SK-N-SH (cell line): ENCODE results near the gene TP53TG5. TPM values are rescaled to one million over a fixed set of nuclear protein-coding genes. Genes with fewer than 3 reads are reported as not detected.

ENCODE experiments used
- CTCF ChIA-PET: fragments of 300-600, 350-600 bp; formaldehyde crosslinking; extraction: SDS; loops from one replicate; lab custom pipeline; 2021; lab: Yijun Ruan, JAX
- POLR2A ChIA-PET: fragments of 350-600 bp; sonication (Branson Sonifier 250); formaldehyde crosslinking; extraction: SDS; loops from one replicate; lab custom pipeline; 2020; ENCODE audit warnings: antibody characterized with exemption, inconsistent platforms; lab: Yijun Ruan, JAX
- DNase-seq: peaks from one replicate; pipeline ENCODE4 v3.0.0; 2012
- H2AFZ ChIP-seq: fragments of 200-600 bp; sonication (generic); 2 replicates; pipeline ENCODE4 v1.8.1; 2016; ENCODE audit warnings: antibody characterized with exemption, mild to moderate bottlenecking, low read depth
- H3F3A ChIP-seq: fragments of 200-600 bp; sonication (generic); replicated peaks from 2 replicates; pipeline ENCODE3; 2016; ENCODE audit warnings: antibody characterized with exemption, mild to moderate bottlenecking; ENCODE audit not compliant: insufficient read depth
- H3K27ac ChIP-seq, 2 experiments: fragments of 200-500 bp in 1 of 2; fragments of 200-600 bp in 1 of 2; sonication (Bioruptor generic) in 1 of 2; sonication (generic), shearing (Covaris generic) in 1 of 2; 2 replicates each; pipeline versions ENCODE4 v1.5.1 to v1.6.1; 2014 to 2016; ENCODE audit warnings: low read depth in 2 of 2, inconsistent platforms in 1 of 2, low read length in 1 of 2, mild to moderate bottlenecking in 1 of 2, mixed read lengths in 1 of 2
- H3K27me3 ChIP-seq: fragments of 200-600 bp; sonication (generic), shearing (Covaris generic); 2 replicates; pipeline ENCODE4 v1.6.1; 2016; ENCODE audit warnings: mixed run types; ENCODE audit not compliant: insufficient read depth
- H3K36me3 ChIP-seq, 2 experiments: fragments of 200-500 bp in 1 of 2; fragments of 200-600 bp in 1 of 2; sonication (Bioruptor generic) in 1 of 2; sonication (generic) in 1 of 2; replicated peaks in 1 of 2; 2 replicates each; pipeline versions ENCODE3 to v1.5.1; 2014 to 2016; ENCODE audit warnings: low read length in 1 of 2, mild to moderate bottlenecking in 1 of 2; ENCODE audit not compliant: insufficient read depth in 2 of 2, control insufficient read depth in 1 of 2
- H3K4me1 ChIP-seq, 2 experiments: fragments of 200-500 bp in 1 of 2; fragments of 200-600 bp in 1 of 2; sonication (Bioruptor generic) in 1 of 2; sonication (generic), shearing (Covaris generic) in 1 of 2; 2 replicates each; pipeline versions ENCODE4 v1.5.1 to v1.6.1; 2014 to 2016; ENCODE audit warnings: low read depth in 1 of 2, low read length in 1 of 2, mixed run types in 1 of 2; ENCODE audit not compliant: insufficient read depth in 2 of 2, control insufficient read depth in 1 of 2
- H3K4me2 ChIP-seq: fragments of 200-600 bp; sonication (generic), shearing (Covaris generic); 2 replicates; pipeline ENCODE4 v1.6.1; 2017; ENCODE audit warnings: mixed run types
- H3K4me3 ChIP-seq, 2 experiments: fragments of 200-500 bp in 1 of 2; fragments of 200-600 bp in 1 of 2; sonication (Bioruptor generic) in 1 of 2; sonication (generic), shearing (Covaris generic) in 1 of 2; 2 replicates each; pipeline versions ENCODE4 v1.5.1 to v1.8.1; 2014 to 2016; ENCODE audit warnings: low read depth in 2 of 2, inconsistent platforms in 1 of 2, low read length in 1 of 2, mild to moderate bottlenecking in 1 of 2, mixed read lengths in 1 of 2, moderate library complexity in 1 of 2
- H3K79me2 ChIP-seq: fragments of 200-600 bp; sonication (generic); 2 replicates; pipeline ENCODE4 v1.8.1; 2017; ENCODE audit warnings: mild to moderate bottlenecking; ENCODE audit not compliant: insufficient read depth
- H3K9ac ChIP-seq: fragments of 200-600 bp; sonication (generic); 2 replicates; pipeline ENCODE4 v1.6.1; 2017; ENCODE audit warnings: mixed run types
- H3K9me2 ChIP-seq: fragments of 200-600 bp; sonication (generic); 2 replicates; pipeline ENCODE4 v1.6.1; 2017; ENCODE audit warnings: mixed run types
- H3K9me3 ChIP-seq: fragments of 200-600 bp; sonication (generic); 2 replicates; pipeline ENCODE4 v1.6.1; 2017; ENCODE audit warnings: mixed run types, mild to moderate bottlenecking, moderate library complexity
- H4K20me1 ChIP-seq: fragments of 200-600 bp; sonication (generic); 2 replicates; pipeline ENCODE4 v1.6.1; 2017; ENCODE audit warnings: mild to moderate bottlenecking, mixed run types; ENCODE audit not compliant: insufficient read depth
- ELF1 ChIP-seq: IDR thresholded peaks from 2 replicates; pipeline ENCODE4 v1.4.0; 2012
- EP300 ChIP-seq, 2 experiments: IDR thresholded peaks; 2 replicates each; pipeline versions ENCODE4 v1.4.0 to v1.6.1; 2012; ENCODE audit warnings: borderline replicate concordance in 1 of 2, low read depth in 1 of 2, low read length in 1 of 2
- EZH2phosphoT487 ChIP-seq: fragments of 200-600 bp; sonication (generic); IDR thresholded peaks from 2 replicates; pipeline ENCODE4 v1.6.1; 2017; ENCODE audit warnings: low read depth, mixed run types, mild to moderate bottlenecking, antibody characterized with exemption, moderate library complexity, borderline replicate concordance
- FOXJ3 ChIP-seq: sonication (generic); formaldehyde crosslinking; IDR thresholded peaks from 2 replicates; pipeline ENCODE4 v1.5.1; 2020; ENCODE audit warnings: mild to moderate bottlenecking, missing genetic modification reagents
- MEF2A ChIP-seq: IDR thresholded peaks from 2 replicates; pipeline ENCODE4 v1.4.0; 2012; ENCODE audit warnings: low read depth, borderline replicate concordance
- POLR2AphosphoS5 ChIP-seq: IDR thresholded peaks from 2 replicates; pipeline ENCODE4 v1.6.1; 2012; ENCODE audit warnings: low read depth, low read length
- RCOR1 ChIP-seq: fragments of 150-350 bp; IDR thresholded peaks from 2 replicates; pipeline ENCODE4 v1.6.1; 2017; ENCODE audit warnings: antibody characterized with exemption, low read length
- RXRA ChIP-seq: IDR thresholded peaks from 2 replicates; pipeline ENCODE4 v1.4.0; 2012; ENCODE audit warnings: low read depth, mild to moderate bottlenecking, borderline replicate concordance
- SMC3 ChIP-seq: IDR thresholded peaks from 2 replicates; pipeline ENCODE4 v1.6.1; 2012; ENCODE audit warnings: low read depth, low read length, improper control_type of control experiment
- TEAD4 ChIP-seq: IDR thresholded peaks from 2 replicates; pipeline ENCODE4 v1.4.0; 2012; ENCODE audit warnings: mild to moderate bottlenecking, borderline replicate concordance; ENCODE audit not compliant: insufficient read depth
- YY1 ChIP-seq: IDR thresholded peaks from 2 replicates; pipeline ENCODE4 v1.4.0; 2012; ENCODE audit warnings: low read depth, mild to moderate bottlenecking
- WGBS: methylation state at CpG from one replicate; pipeline ENCODE4 v1.1.6; 2017; ENCODE audit warnings: low lambda C conversion rate; 5-methylcytosine and 5-hydroxymethylcytosine counted together
- polyA plus RNA-seq, 3 experiments: library from polyadenylated mRNA; depleted of rRNA; stranded (reverse); fragments of >200 nt; gene quantifications; 2 replicates each; pipeline ENCODE4 v1.2.3, GENCODE V29; 2012
- TF ChIP-seq, protein P1 (sequence below): IDR thresholded peaks from 2 replicates; pipeline ENCODE4 v1.4.0; 2012; ENCODE audit warnings: low read depth
- TF ChIP-seq, protein P2 (sequence below): IDR thresholded peaks from 2 replicates; pipeline ENCODE4 v1.6.1; 2012; ENCODE audit warnings: mild to moderate bottlenecking, low read depth, low read length, moderate library complexity
- TF ChIP-seq, protein P3 (sequence below): fragments of 150-350 bp; IDR thresholded peaks from 2 replicates; pipeline ENCODE4 v1.6.1; 2016; ENCODE audit warnings: mild to moderate bottlenecking, low read depth, low read length

TP53TG5 gene
- polyA plus RNA-seq, 1 of the 3 experiments (the other 2 are of a cell fraction): not detected

DNA sequence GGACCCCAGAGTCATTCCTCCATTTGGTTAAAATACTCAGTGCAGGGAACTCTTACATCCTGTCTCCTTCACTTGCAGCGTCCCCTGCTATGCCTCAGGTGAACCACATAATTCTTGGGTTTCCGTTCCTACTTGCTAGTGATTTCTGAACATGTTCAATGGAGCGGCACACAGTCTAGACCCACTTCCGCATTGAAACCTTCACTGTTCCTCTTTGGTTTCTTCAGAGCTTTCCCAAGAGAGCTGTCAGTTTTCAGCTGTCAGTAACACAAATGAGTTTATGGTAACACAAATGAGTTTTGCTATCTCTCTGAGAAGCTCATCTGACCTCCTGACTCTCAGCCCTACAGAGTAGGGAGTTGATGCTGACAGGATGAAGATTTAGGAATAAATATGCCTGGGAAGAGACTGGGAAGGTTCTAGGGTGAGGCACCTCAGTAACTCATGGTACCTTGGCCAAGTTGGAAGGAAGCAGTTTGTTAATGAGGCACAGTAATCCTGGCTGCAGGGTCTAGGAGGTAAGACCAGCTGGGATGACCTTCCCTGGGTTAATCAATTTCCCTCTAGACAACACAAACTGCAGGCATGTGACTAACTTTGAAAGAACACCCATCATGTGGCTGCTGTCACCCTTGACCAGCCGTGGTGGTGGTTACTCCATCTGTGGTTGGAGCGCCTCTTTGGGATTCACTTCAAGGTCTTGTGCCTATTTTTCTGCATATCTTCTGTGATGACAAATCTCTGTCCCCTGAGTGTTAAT is 9.7 kb downstream of the TP53TG5 start:
- no peak overlapping the region for H3K4me2 ChIP-seq
- no peaks in the 10 kb centered on the region for H3K9me2 ChIP-seq
- H3K4me1 ChIP-seq: peaks cover 0 to 9% of the 10 kb centered on the region in 2 experiments; a peak in 1 of 4 replicates
- H4K20me1 ChIP-seq: no peaks in the 10 kb centered on the region
- DNase-seq: no peak
- no peak overlapping the region for H3K27ac ChIP-seq
- H3K36me3 ChIP-seq: peaks cover 32 to 41% of the 10 kb centered on the region in 2 experiments
- no peaks in the 10 kb centered on the region for H3K9me3 ChIP-seq
- no peak overlapping the region for H3K9ac ChIP-seq
- H3K27me3 ChIP-seq: no peaks in the 10 kb centered on the region
- POLR2A ChIA-PET: no interaction called here
- CTCF ChIA-PET: interaction anchor here (0.6 to 15.6 kb wide), 6 partner anchors 26 to 403 kb away, joined by 3 to 143 read pairs (median 4); no protein-coding TSS in a partner anchor
- H3K79me2 ChIP-seq: peaks cover 26% of the 10 kb centered on the region
- TF ChIP-seq RXRA (no peak), RCOR1 (no peak), YY1 (no peak), MEF2A (no peak), ELF1 (no peak), FOXJ3 (no peak), SMC3 (no peak), EP300 (IDR thresholded peaks at IDR 0.05; ENCODE audit: borderline replicate concordance in 1 of 2, low read depth in 1 of 2, low read length in 1 of 2) (no peak), EZH2phosphoT487 (no peak), POLR2AphosphoS5 (no peak), TEAD4 (no peak)
- TF ChIP-seq, protein P1, sequence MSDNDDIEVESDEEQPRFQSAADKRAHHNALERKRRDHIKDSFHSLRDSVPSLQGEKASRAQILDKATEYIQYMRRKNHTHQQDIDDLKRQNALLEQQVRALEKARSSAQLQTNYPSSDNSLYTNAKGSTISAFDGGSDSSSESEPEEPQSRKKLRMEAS: no peak
- TF ChIP-seq, protein P2, sequence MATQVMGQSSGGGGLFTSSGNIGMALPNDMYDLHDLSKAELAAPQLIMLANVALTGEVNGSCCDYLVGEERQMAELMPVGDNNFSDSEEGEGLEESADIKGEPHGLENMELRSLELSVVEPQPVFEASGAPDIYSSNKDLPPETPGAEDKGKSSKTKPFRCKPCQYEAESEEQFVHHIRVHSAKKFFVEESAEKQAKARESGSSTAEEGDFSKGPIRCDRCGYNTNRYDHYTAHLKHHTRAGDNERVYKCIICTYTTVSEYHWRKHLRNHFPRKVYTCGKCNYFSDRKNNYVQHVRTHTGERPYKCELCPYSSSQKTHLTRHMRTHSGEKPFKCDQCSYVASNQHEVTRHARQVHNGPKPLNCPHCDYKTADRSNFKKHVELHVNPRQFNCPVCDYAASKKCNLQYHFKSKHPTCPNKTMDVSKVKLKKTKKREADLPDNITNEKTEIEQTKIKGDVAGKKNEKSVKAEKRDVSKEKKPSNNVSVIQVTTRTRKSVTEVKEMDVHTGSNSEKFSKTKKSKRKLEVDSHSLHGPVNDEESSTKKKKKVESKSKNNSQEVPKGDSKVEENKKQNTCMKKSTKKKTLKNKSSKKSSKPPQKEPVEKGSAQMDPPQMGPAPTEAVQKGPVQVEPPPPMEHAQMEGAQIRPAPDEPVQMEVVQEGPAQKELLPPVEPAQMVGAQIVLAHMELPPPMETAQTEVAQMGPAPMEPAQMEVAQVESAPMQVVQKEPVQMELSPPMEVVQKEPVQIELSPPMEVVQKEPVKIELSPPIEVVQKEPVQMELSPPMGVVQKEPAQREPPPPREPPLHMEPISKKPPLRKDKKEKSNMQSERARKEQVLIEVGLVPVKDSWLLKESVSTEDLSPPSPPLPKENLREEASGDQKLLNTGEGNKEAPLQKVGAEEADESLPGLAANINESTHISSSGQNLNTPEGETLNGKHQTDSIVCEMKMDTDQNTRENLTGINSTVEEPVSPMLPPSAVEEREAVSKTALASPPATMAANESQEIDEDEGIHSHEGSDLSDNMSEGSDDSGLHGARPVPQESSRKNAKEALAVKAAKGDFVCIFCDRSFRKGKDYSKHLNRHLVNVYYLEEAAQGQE: no peak
- TF ChIP-seq, protein P3, sequence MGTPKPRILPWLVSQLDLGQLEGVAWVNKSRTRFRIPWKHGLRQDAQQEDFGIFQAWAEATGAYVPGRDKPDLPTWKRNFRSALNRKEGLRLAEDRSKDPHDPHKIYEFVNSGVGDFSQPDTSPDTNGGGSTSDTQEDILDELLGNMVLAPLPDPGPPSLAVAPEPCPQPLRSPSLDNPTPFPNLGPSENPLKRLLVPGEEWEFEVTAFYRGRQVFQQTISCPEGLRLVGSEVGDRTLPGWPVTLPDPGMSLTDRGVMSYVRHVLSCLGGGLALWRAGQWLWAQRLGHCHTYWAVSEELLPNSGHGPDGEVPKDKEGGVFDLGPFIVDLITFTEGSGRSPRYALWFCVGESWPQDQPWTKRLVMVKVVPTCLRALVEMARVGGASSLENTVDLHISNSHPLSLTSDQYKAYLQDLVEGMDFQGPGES: no peak
- no peak overlapping the region for H3K4me3 ChIP-seq
- H3F3A ChIP-seq: no peaks in the 10 kb centered on the region
- 88% methylated on average over 6 of the region's 6 CpGs for WGBS
- H2AFZ ChIP-seq: no peak overlapping the region
